ENCODE data around the gene RASL10B.

DNA sequence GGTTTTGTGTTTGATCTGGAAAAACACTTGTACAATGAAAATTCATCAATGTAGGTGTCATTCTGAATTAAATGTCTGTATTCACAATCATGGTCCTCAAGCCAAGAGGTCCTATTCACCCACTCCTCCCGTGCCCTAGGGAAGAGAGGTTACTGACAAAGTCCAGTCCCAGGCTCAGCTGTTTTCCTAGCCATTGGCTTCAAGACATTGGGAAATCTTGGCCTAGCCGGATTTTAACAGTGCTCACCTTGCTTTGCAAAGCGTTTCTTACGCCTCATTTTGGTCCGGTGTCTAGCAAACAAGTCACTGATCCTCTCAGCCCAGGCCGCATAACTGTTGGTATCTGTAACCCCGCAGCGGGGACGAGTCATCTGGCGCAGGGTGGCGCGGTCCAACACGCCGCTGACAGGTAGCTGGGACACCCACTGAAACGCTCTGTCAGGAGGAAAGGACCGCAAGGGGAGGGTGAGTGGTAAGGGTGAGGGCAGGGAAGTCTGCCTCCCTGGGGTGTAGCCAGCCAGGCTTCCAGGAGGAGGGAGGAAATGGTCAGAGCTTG, 47.3 kb downstream of the RASL10B start:
- TF ChIP-seq, protein P1, sequence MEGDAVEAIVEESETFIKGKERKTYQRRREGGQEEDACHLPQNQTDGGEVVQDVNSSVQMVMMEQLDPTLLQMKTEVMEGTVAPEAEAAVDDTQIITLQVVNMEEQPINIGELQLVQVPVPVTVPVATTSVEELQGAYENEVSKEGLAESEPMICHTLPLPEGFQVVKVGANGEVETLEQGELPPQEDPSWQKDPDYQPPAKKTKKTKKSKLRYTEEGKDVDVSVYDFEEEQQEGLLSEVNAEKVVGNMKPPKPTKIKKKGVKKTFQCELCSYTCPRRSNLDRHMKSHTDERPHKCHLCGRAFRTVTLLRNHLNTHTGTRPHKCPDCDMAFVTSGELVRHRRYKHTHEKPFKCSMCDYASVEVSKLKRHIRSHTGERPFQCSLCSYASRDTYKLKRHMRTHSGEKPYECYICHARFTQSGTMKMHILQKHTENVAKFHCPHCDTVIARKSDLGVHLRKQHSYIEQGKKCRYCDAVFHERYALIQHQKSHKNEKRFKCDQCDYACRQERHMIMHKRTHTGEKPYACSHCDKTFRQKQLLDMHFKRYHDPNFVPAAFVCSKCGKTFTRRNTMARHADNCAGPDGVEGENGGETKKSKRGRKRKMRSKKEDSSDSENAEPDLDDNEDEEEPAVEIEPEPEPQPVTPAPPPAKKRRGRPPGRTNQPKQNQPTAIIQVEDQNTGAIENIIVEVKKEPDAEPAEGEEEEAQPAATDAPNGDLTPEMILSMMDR (IDR thresholded peaks at IDR 0.05 in 8 of 11, conservative IDR thresholded peaks at IDR 0.05 in 3 of 11), result no peak
- no peak for TF ChIP-seq POLR2AphosphoS5 (IDR thresholded peaks at IDR 0.05)
- TF ChIP-seq POLR2A (IDR thresholded peaks at IDR 0.05), result no peak
